ENCODE results near the gene HTR1A. TPM values are rescaled to one million over a fixed set of nuclear protein-coding genes. Genes with fewer than 3 reads are reported as not detected.

HTR1A gene
- total RNA-seq (2021; ENCODE audit: unreplicated experiment) (not detected), Bru-seq, nascent RNA (not detected), BruChase-seq, experiment 1, labeled RNA remaining after a 2-hour chase (not detected), BruChase-seq, experiment 2, labeled RNA remaining after a 6-hour chase (not detected)
- polyA plus RNA-seq (2012; ENCODE audit: insufficient read length), result not detected
- long read RNA-seq, result 0 reads

DNA sequence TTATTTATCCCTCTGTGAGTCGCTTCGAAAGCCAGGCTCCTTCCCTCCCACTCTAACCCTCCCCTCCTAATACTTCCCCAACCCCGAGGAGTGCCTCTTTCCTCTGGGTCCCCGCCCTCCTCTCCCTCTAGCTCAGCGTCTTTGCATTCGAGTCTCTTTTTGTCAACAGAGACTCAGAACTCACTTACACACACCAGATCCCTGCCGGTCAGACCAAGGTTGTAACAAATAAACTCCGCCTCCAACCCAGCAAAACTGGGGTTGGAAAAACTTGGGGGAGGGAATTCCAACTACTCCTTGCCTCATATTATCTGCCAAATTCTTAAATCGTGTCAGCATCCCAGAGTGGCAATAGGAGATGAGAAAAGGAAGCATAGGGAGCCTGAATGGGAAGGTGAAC is at the start of gene HTR1A:
Gene HTR1A, minus strand, starts transcription at position 167 of the 400 bp plus-strand sequence. CDS start 726 bp downstream, outside the sequence.
- in situ Hi-C loops (cut with HindIII; ENCODE audit: low pct_unique_long_range_greater_than_20kb, low sequenced_read_pairs) (no loop called here), intact Hi-C loops (cut with micrococcal nuclease; ENCODE audit: unreplicated experiment) (no loop called here)
- CTCF ChIA-PET, result no interaction called here
- POLR2A ChIA-PET, result no interaction called here
- no peaks in the 10 kb centered on the region for H3K9me3 ChIP-seq (ENCODE audit: control insufficient read depth, insufficient read depth, low read depth, low read length)
- no peaks in the 10 kb centered on the region for H3K4me1 ChIP-seq (ENCODE audit: control insufficient read depth, insufficient read depth, low read length)
- H3K27me3 ChIP-seq (ENCODE audit: control insufficient read depth, insufficient read depth, low read length), result no peaks in the 10 kb centered on the region
- no peaks in the 10 kb centered on the region for H3K36me3 ChIP-seq (ENCODE audit: control insufficient read depth, insufficient read depth, low read length)
- H3K27ac ChIP-seq (ENCODE audit: low read length), result no peak within 1 kb of the TSS
- no TSS peak for BruUV-seq (replicated peaks)
- no peak within 1 kb of the TSS for H3K4me3 ChIP-seq (ENCODE audit: low read depth in 2 of 2, low read length in 2 of 2)
- DNase-seq (ENCODE audit: low read depth, low spot score) (no peak), ATAC-seq (no peak)
- TF ChIP-seq TCF7L2 (IDR thresholded peaks at IDR 0.05; ENCODE audit: low read depth, low read length) (no peak), REST (IDR thresholded peaks at IDR 0.05; ENCODE audit: insufficient read depth in 1 of 2, low read depth in 2 of 2, low read length in 1 of 2) (no peak), POLR2AphosphoS5 (IDR thresholded peaks at IDR 0.05; ENCODE audit: low read depth, low read length) (no peak), CTCF (IDR thresholded peaks at IDR 0.05) (no peak)

DNA sequence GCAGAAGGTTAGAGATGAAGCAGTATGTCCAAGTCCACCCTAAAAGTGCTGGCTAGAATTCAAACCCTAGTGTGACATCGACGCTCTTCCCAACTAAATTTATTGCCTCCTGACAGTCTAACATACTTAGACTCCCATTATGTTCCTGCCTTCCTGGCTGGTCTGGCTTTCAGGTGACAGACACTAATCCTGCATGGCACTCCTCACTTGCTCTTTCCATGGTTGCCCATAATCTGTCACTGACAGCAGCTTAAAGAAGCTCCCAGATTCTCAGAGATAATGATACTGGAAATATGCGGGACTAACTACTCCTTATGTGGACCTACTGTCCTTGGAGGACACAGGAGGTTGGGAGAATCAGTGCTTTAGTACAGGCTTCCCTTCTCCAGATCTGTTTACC is 41.7 kb upstream of the HTR1A start:
- no peaks in the 10 kb centered on the region for H3K36me3 ChIP-seq (ENCODE audit: control insufficient read depth, insufficient read depth, low read length)
- no peaks in the 10 kb centered on the region for H3K9me3 ChIP-seq (ENCODE audit: control insufficient read depth, insufficient read depth, low read depth, low read length)
- no peaks in the 10 kb centered on the region for H3K27me3 ChIP-seq (ENCODE audit: control insufficient read depth, insufficient read depth, low read length)
- DNase-seq (ENCODE audit: low read depth, low spot score), result no peak
- intact Hi-C loops (cut with micrococcal nuclease; ENCODE audit: unreplicated experiment) (no loop called here), in situ Hi-C loops (cut with HindIII; ENCODE audit: low pct_unique_long_range_greater_than_20kb, low sequenced_read_pairs) (no loop called here)
- no peak overlapping the region for H3K27ac ChIP-seq (ENCODE audit: low read length)
- ATAC-seq, result no peak
- ChIA-PET POLR2A (no interaction called here), CTCF (no interaction called here)
- no peak overlapping the region for H3K4me3 ChIP-seq (ENCODE audit: low read depth in 2 of 2, low read length in 2 of 2)
- H3K4me1 ChIP-seq (ENCODE audit: control insufficient read depth, insufficient read depth, low read length), result no peaks in the 10 kb centered on the region
- no TSS peak for BruUV-seq (replicated peaks)
- TF ChIP-seq SIN3A (IDR thresholded peaks at IDR 0.05; ENCODE audit: borderline replicate concordance, insufficient read depth, low read depth, low read length) (no peak), CTCF (IDR thresholded peaks at IDR 0.05) (no peak), TCF7L2 (IDR thresholded peaks at IDR 0.05; ENCODE audit: low read depth, low read length) (no peak), REST (IDR thresholded peaks at IDR 0.05; ENCODE audit: insufficient read depth in 1 of 2, low read depth in 2 of 2, low read length in 1 of 2) (no peak), POLR2AphosphoS5 (IDR thresholded peaks at IDR 0.05; ENCODE audit: low read depth, low read length) (no peak)

Measured in Panc1 (cell line).